B cell (primary cell): ENCODE results near the gene GCN1. TPM values are rescaled to one million over a fixed set of nuclear protein-coding genes. Genes with fewer than 3 reads are reported as not detected.

ENCODE experiments used
- ATAC-seq: fragments of 200-7000 bp; cut with Tn5 transposase; one replicate; pipeline ENCODE4 v1.10.0; 2021; ENCODE audit warnings: low read depth, mild to moderate bottlenecking, moderate number of reproducible peaks, moderate library complexity
- CTCF ChIA-PET: fragments of 350-600 bp; sonication (Branson Sonifier 250); formaldehyde crosslinking; loops from one replicate; lab custom pipeline; 2021; ENCODE audit warnings: antibody characterized with exemption, inconsistent platforms; lab: Charles Lee
- POLR2A ChIA-PET: fragments of 350-600 bp; sonication (Branson Sonifier 250); formaldehyde crosslinking; loops from one replicate; lab custom pipeline; 2021; ENCODE audit warnings: antibody characterized with exemption; lab: Charles Lee
- DNase-seq: peaks from one replicate; pipeline ENCODE4 v3.0.0; 2013
- H2AFZ ChIP-seq: 2 replicates; pipeline ENCODE4 v1.6.1; 2012; ENCODE audit warnings: mild to moderate bottlenecking, low read depth, low read length; ENCODE audit not compliant: insufficient read depth, poor library complexity, severe bottlenecking
- H3K27ac ChIP-seq, 2 donors: 1 replicate in 1 of 2; 2 replicates in 1 of 2; pipeline ENCODE4 v1.5.1; 2012 to 2013; ENCODE audit warnings: low read length in 2 of 2, mild to moderate bottlenecking in 2 of 2, moderate library complexity in 1 of 2
- H3K27me3 ChIP-seq, 4 experiments: fragments of 200-600 bp in 1 of 4; sonication (generic) in 1 of 4; replicated peaks in 1 of 4; 1 replicate in 2 of 4; 2 replicates in 2 of 4; pipeline versions ENCODE4 v1.6.1 to v1.7.0; 2013 to 2016; ENCODE audit warnings: low read length in 3 of 4, mild to moderate bottlenecking in 2 of 4, mixed read lengths in 1 of 4, moderate library complexity in 1 of 4; ENCODE audit not compliant: insufficient read depth in 4 of 4, control insufficient read depth in 3 of 4; ENCODE audit errors: control extremely low read depth in 1 of 4
- H3K36me3 ChIP-seq, 2 experiments: replicated peaks in 1 of 2; 1 replicate in 1 of 2; 2 replicates in 1 of 2; pipeline versions ENCODE4 v1.6.1 to v1.7.1; 2013; ENCODE audit warnings: low read length in 1 of 2; ENCODE audit not compliant: insufficient read depth in 2 of 2, control insufficient read depth in 1 of 2; ENCODE audit errors: control extremely low read depth in 1 of 2, extremely low read depth in 1 of 2
- H3K4me1 ChIP-seq, 2 donors: fragments of 200-600 bp in 1 of 2; sonication (generic) in 1 of 2; 1 replicate in 1 of 2; 2 replicates in 1 of 2; pipeline versions ENCODE4 v1.5.1 to v1.6.1; 2013 to 2017; ENCODE audit warnings: low read length in 2 of 2; ENCODE audit not compliant: control insufficient read depth in 2 of 2, insufficient read depth in 2 of 2
- H3K4me2 ChIP-seq: replicated peaks from 2 replicates; pipeline ENCODE3; 2012; ENCODE audit warnings: mild to moderate bottlenecking, low read depth, low read length; ENCODE audit not compliant: poor library complexity, severe bottlenecking
- H3K4me3 ChIP-seq, 5 experiments: fragments of 200-600 bp in 1 of 5; sonication (generic) in 1 of 5; 1 replicate in 3 of 5; 2 replicates in 2 of 5; pipeline versions ENCODE4 v1.5.1 to v1.7.0; 2011 to 2016; ENCODE audit warnings: low read length in 4 of 5, mild to moderate bottlenecking in 4 of 5, low read depth in 2 of 5, control low read depth in 1 of 5, moderate library complexity in 1 of 5; ENCODE audit not compliant: insufficient read depth in 1 of 5; ENCODE audit errors: control extremely low read depth in 1 of 5, extremely low read depth in 1 of 5
- H3K79me2 ChIP-seq: fragments of 200-600 bp; sonication (generic); one replicate; pipeline ENCODE4 v1.6.0; 2016; ENCODE audit warnings: low read length; ENCODE audit not compliant: control insufficient read depth, insufficient read depth
- H3K9ac ChIP-seq: fragments of 200-600 bp; sonication (generic); 2 replicates; pipeline ENCODE4 v1.6.1; 2017; ENCODE audit warnings: mild to moderate bottlenecking, low read length, moderate library complexity
- H3K9me3 ChIP-seq, 3 donors: one replicate each; pipeline versions ENCODE4 v1.6.1 to v1.7.1; 2013; ENCODE audit warnings: low read length in 2 of 3; ENCODE audit not compliant: control insufficient read depth in 2 of 3, insufficient read depth in 1 of 3; ENCODE audit errors: control extremely low read depth in 1 of 3
- H4K20me1 ChIP-seq: 2 replicates; pipeline ENCODE4 v1.6.0; 2012; ENCODE audit warnings: mild to moderate bottlenecking, low read length; ENCODE audit not compliant: insufficient read depth, control insufficient read depth, poor library complexity, severe bottlenecking
- H3K27ac Mint-ChIP-seq: one replicate; pipeline ENCODE4 v1.8.0; 2021; ENCODE audit warnings: mixed read lengths
- H3K27me3 Mint-ChIP-seq: one replicate; pipeline ENCODE4 v1.8.0; 2021; ENCODE audit warnings: mixed read lengths
- H3K4me1 Mint-ChIP-seq: one replicate; pipeline ENCODE4 v1.8.0; 2021; ENCODE audit warnings: mixed read lengths
- H3K4me3 Mint-ChIP-seq: one replicate; pipeline ENCODE4 v1.8.0; 2021; ENCODE audit warnings: mixed read lengths
- H3K9me3 Mint-ChIP-seq: one replicate; pipeline ENCODE4 v1.8.0; 2022; ENCODE audit warnings: mixed read lengths; ENCODE audit not compliant: insufficient read depth
- EZH2 ChIP-seq: IDR thresholded peaks from 2 replicates; pipeline ENCODE4 v1.6.1; 2012; ENCODE audit warnings: borderline replicate concordance, low read depth, mild to moderate bottlenecking, moderate library complexity, low read length; ENCODE audit not compliant: insufficient read depth, poor library complexity, severe bottlenecking
- WGBS: methylation state at CpG from one replicate; pipeline ENCODE4 v1.1.5; 2013; ENCODE audit warnings: missing lambda C conversion rate; ENCODE audit not compliant: insufficient coverage; 5-methylcytosine and 5-hydroxymethylcytosine counted together
- intact Hi-C: fragments of 100-400 bp; cut with micrococcal nuclease; formaldehyde crosslinking; loops from one replicate; pipeline ENCODE4 v1.10.0; 2022
- polyA plus RNA-seq: library from polyadenylated mRNA; depleted of rRNA; stranded (reverse); fragments of >200 nt; gene quantifications from 2 replicates; pipeline ENCODE4 v1.2.3, GENCODE V29; 2012
- total RNA-seq, 2 donors: library from RNA; stranded (reverse); fragments of 120-200 nt in 1 of 2; gene quantifications; 1 replicate in 1 of 2; 2 replicates in 1 of 2; pipeline versions ENCODE4 v1.2.3 to v1.2.4, GENCODE V29; 2013 to 2022
- TF ChIP-seq, protein P1 (sequence below): fragments of 200-600 bp; IDR thresholded peaks from one replicate; pipeline ENCODE4 v1.8.0; 2022; ENCODE audit warnings: antibody characterized with exemption, mild to moderate bottlenecking

The GCN1 gene
- total and polyA plus RNA-seq, 2 donors (not counting 1 experiment from before 2014, with no cell fraction given) = 41.3 to 127 TPM

DNA sequence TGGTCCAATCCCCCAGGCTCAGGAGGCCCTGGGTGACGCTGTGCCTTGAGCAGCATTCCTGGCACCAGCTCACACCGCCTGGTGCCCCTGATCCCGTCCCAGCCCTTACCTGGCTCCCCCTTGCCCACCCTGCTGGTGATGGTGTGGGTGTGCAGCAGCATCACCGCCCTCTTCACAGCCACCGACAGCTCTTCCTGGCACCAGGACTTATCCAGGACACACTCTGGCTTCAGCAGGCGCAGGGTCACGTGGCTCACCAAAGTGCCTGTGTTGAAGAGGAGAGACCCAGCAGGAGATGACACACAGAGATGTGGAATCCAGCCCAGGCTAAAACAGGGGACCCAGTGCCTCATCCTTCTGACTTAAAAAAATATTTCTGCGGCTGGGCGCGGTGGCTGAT is 36.2 kb downstream of the GCN1 start:
- H3K4me1 ChIP-seq = no peaks in the 10 kb centered on the region
- peaks cover 18 to 92% of the 10 kb centered on the region in 2 experiments for H3K36me3 ChIP-seq
- H2AFZ ChIP-seq = no peak overlapping the region
- H3K9ac ChIP-seq = no peak overlapping the region
- DNase-seq (no peak), ATAC-seq (no peak)
- H3K27ac ChIP-seq = no peak overlapping the region
- no peak overlapping the region for H3K4me3 ChIP-seq
- no peaks in the 10 kb centered on the region for H3K9me3 ChIP-seq
- no peaks in the 10 kb centered on the region for H4K20me1 ChIP-seq
- H3K4me2 ChIP-seq = no peak overlapping the region
- H3K27me3 Mint-ChIP-seq = no peaks in the 10 kb centered on the region
- 96% methylated on average over 9 of the region's 10 CpGs for WGBS
- no peaks in the 10 kb centered on the region for H3K4me1 Mint-ChIP-seq
- CTCF ChIA-PET = no interaction called here
- TF ChIP-seq, protein P1, sequence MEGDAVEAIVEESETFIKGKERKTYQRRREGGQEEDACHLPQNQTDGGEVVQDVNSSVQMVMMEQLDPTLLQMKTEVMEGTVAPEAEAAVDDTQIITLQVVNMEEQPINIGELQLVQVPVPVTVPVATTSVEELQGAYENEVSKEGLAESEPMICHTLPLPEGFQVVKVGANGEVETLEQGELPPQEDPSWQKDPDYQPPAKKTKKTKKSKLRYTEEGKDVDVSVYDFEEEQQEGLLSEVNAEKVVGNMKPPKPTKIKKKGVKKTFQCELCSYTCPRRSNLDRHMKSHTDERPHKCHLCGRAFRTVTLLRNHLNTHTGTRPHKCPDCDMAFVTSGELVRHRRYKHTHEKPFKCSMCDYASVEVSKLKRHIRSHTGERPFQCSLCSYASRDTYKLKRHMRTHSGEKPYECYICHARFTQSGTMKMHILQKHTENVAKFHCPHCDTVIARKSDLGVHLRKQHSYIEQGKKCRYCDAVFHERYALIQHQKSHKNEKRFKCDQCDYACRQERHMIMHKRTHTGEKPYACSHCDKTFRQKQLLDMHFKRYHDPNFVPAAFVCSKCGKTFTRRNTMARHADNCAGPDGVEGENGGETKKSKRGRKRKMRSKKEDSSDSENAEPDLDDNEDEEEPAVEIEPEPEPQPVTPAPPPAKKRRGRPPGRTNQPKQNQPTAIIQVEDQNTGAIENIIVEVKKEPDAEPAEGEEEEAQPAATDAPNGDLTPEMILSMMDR = no peak
- no peak for TF ChIP-seq EZH2
- intact Hi-C loops = no loop called here
- H3K9me3 Mint-ChIP-seq = no peaks in the 10 kb centered on the region
- H3K79me2 ChIP-seq = no peaks in the 10 kb centered on the region
- POLR2A ChIA-PET = no interaction called here
- H3K27me3 ChIP-seq = no peaks in the 10 kb centered on the region
- H3K27ac Mint-ChIP-seq = no peak overlapping the region
- no peak overlapping the region for H3K4me3 Mint-ChIP-seq

DNA sequence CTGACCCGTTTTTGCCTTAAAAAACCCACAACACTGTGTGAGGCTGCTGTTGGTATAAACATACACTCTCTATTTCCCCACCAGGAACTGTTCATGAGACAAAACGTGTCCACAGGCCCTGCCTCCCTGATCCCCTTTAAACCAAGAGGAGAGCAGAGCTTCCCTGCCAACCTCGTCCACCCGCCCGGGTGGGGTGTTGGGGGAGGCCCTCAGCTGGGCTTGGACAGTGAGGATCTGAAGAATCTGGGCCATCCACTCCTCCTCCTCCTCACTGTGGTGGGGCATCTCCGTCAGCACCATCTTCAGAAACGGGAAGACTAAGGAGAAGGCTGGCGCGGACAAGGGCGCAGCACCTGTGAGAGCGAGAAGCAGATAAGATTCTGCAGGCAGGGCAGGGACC is 36.8 kb downstream of the GCN1 start:
- intact Hi-C loops = no loop called here
- DNase-seq (no peak), ATAC-seq (no peak)
- Histone ChIP-seq H3K27ac (no peak overlapping the region), H3K9me3 (no peaks in the 10 kb centered on the region), H3K27me3 (no peaks in the 10 kb centered on the region), H2AFZ (no peak overlapping the region), H3K79me2 (no peaks in the 10 kb centered on the region), H3K36me3 (peaks cover 20 to 93% of the 10 kb centered on the region in 2 experiments), H3K4me1 (no peaks in the 10 kb centered on the region), H3K9ac (no peak overlapping the region), H4K20me1 (no peaks in the 10 kb centered on the region), H3K4me3 (no peak overlapping the region), H3K4me2 (no peak overlapping the region)
- no peak overlapping the region for H3K4me3 Mint-ChIP-seq
- H3K9me3 Mint-ChIP-seq = no peaks in the 10 kb centered on the region
- H3K27ac Mint-ChIP-seq = no peak overlapping the region
- H3K27me3 Mint-ChIP-seq = no peaks in the 10 kb centered on the region
- H3K4me1 Mint-ChIP-seq = no peaks in the 10 kb centered on the region
- TF ChIP-seq, protein P1 = no peak
- TF ChIP-seq EZH2 = no peak
- POLR2A ChIA-PET = no interaction called here
- CTCF ChIA-PET = no interaction called here
- 95% methylated on average over 7 of the region's 11 CpGs for WGBS
